H1 (cell line): ENCODE results near the gene AOC1. TPM values are rescaled to one million over a fixed set of nuclear protein-coding genes. Genes with fewer than 3 reads are reported as not detected.

Source experiments
- CTCF ChIA-PET: fragments of 300-600 bp; sonication (Branson Sonifier 250); formaldehyde crosslinking; loops from one replicate; lab custom pipeline; 2021; ENCODE audit not compliant: partially characterized antibody; lab: Charles Lee
- POLR2A ChIA-PET: fragments of 300-600 bp; sonication (Branson Sonifier 250); formaldehyde crosslinking; loops from one replicate; lab custom pipeline; 2021; ENCODE audit warnings: inconsistent platforms; ENCODE audit not compliant: partially characterized antibody; lab: Charles Lee
- DNase-seq, 2 experiments: peaks; one replicate each; pipeline versions ENCODE4 v3.0.0 to v3.0.0-alpha.2; 2010 to 2022; ENCODE audit warnings: low spot score in 2 of 2, low read depth in 1 of 2, mixed read lengths in 1 of 2
- FAIRE-seq: peaks from 2 replicates; lab custom pipeline; 2011; peaks lifted over from hg19 to GRCh38; lab: Jason Lieb, UNC
- H2AFZ ChIP-seq: 2 replicates; pipeline ENCODE4 v1.8.1; 2012; ENCODE audit warnings: low read length, inconsistent platforms
- H2AK5ac ChIP-seq: 2 replicates; pipeline ENCODE4 v1.6.1; 2013; ENCODE audit warnings: low read depth, low read length
- H2BK120ac ChIP-seq: replicated peaks from 2 replicates; pipeline ENCODE3; 2013; ENCODE audit warnings: low read depth, low read length, inconsistent platforms
- H2BK12ac ChIP-seq: 2 replicates; pipeline ENCODE4 v1.6.1; 2013; ENCODE audit warnings: low read depth, low read length
- H2BK15ac ChIP-seq: 2 replicates; pipeline ENCODE4 v1.6.1; 2013; ENCODE audit warnings: low read length
- H2BK20ac ChIP-seq: 2 replicates; pipeline ENCODE4 v1.6.1; 2013; ENCODE audit warnings: low read length
- H2BK5ac ChIP-seq: 2 replicates; pipeline ENCODE4 v1.6.1; 2013; ENCODE audit warnings: low read depth, low read length
- H3K14ac ChIP-seq: 2 replicates; pipeline ENCODE4 v1.6.1; 2013; ENCODE audit warnings: inconsistent platforms; ENCODE audit not compliant: insufficient read length
- H3K18ac ChIP-seq: 2 replicates; pipeline ENCODE4 v1.6.1; 2013; ENCODE audit warnings: low read length; ENCODE audit errors: extremely low read depth
- H3K23ac ChIP-seq: 2 replicates; pipeline ENCODE4 v1.6.1; 2013; ENCODE audit warnings: inconsistent platforms; ENCODE audit not compliant: insufficient read length
- H3K23me2 ChIP-seq: 2 replicates; pipeline ENCODE4 v1.6.1; 2013; ENCODE audit warnings: low read depth, low read length
- H3K27ac ChIP-seq: 2 replicates; pipeline ENCODE4 v1.6.1; 2011; ENCODE audit warnings: low read depth, low read length, inconsistent platforms
- H3K27me3 ChIP-seq, 4 experiments: replicated peaks in 1 of 4; 1 replicate in 1 of 4; 2 replicates in 3 of 4; pipeline versions ENCODE4 v1.6.1 to v1.8.1; 2011 to 2013; ENCODE audit warnings: low read length in 3 of 4, mild to moderate bottlenecking in 3 of 4, inconsistent platforms in 2 of 4, mixed read lengths in 2 of 4, moderate library complexity in 1 of 4; ENCODE audit not compliant: control insufficient read depth in 3 of 4, insufficient read depth in 3 of 4; ENCODE audit errors: extremely low read depth in 1 of 4
- H3K36me3 ChIP-seq, 4 experiments: 2 replicates each; pipeline versions ENCODE4 v1.6.1 to v1.8.1; 2011 to 2013; ENCODE audit warnings: mild to moderate bottlenecking in 4 of 4, low read length in 3 of 4, moderate library complexity in 2 of 4, control low read depth in 1 of 4, inconsistent platforms in 1 of 4; ENCODE audit not compliant: insufficient read depth in 4 of 4, control insufficient read depth in 2 of 4
- H3K4ac ChIP-seq: replicated peaks from 2 replicates; pipeline ENCODE3; 2013; ENCODE audit warnings: low read length, low read depth, mixed read lengths, inconsistent platforms; ENCODE audit not compliant: insufficient read length
- H3K4me1 ChIP-seq, 4 experiments: replicated peaks in 1 of 4; 1 replicate in 1 of 4; 2 replicates in 3 of 4; pipeline versions ENCODE4 v1.6.1 to v1.8.1; 2011 to 2013; ENCODE audit warnings: low read length in 3 of 4, inconsistent platforms in 2 of 4, mixed read lengths in 1 of 4; ENCODE audit not compliant: insufficient read depth in 4 of 4, control insufficient read depth in 3 of 4
- H3K4me2 ChIP-seq, 2 experiments: 2 replicates each; pipeline versions ENCODE4 v1.6.1 to v1.8.1; 2011 to 2013; ENCODE audit warnings: low read depth in 2 of 2, low read length in 2 of 2, control low read depth in 1 of 2, inconsistent platforms in 1 of 2, mild to moderate bottlenecking in 1 of 2; ENCODE audit not compliant: insufficient read depth in 1 of 2
- H3K4me3 ChIP-seq, 4 experiments: fragments of 200-600, 300-600 bp in 1 of 4; sonication (generic), shearing (Covaris generic), sonication (Bioruptor Twin) in 1 of 4; 2 replicates each; pipeline versions ENCODE4 v1.5.1 to v1.8.1; 2011 to 2016; ENCODE audit warnings: low read length in 4 of 4, low read depth in 3 of 4, control low read depth in 2 of 4, inconsistent platforms in 2 of 4, mild to moderate bottlenecking in 2 of 4, mixed read lengths in 1 of 4, moderate library complexity in 1 of 4; ENCODE audit not compliant: insufficient read depth in 2 of 4; ENCODE audit errors: extremely low read depth in 1 of 4
- H3K56ac ChIP-seq: replicated peaks from 2 replicates; pipeline ENCODE3; 2013; ENCODE audit warnings: low read depth, mild to moderate bottlenecking, mixed read lengths, low read length, inconsistent platforms; ENCODE audit not compliant: insufficient read length
- H3K79me1 ChIP-seq: 2 replicates; pipeline ENCODE4 v1.6.1; 2013; ENCODE audit warnings: low read depth, low read length, control low read depth
- H3K79me2 ChIP-seq, 2 experiments: 2 replicates each; pipeline versions ENCODE4 v1.6.1 to v1.8.1; 2012 to 2013; ENCODE audit warnings: low read length in 2 of 2, mild to moderate bottlenecking in 2 of 2, inconsistent platforms in 1 of 2; ENCODE audit not compliant: insufficient read depth in 2 of 2, control insufficient read depth in 1 of 2
- H3K9ac ChIP-seq, 4 experiments: replicated peaks in 1 of 4; 1 replicate in 1 of 4; 2 replicates in 3 of 4; pipeline versions ENCODE4 v1.6.1 to v1.8.1; 2011 to 2013; ENCODE audit warnings: low read depth in 3 of 4, low read length in 3 of 4, control low read depth in 2 of 4, mild to moderate bottlenecking in 2 of 4, moderate library complexity in 2 of 4, inconsistent platforms in 1 of 4; ENCODE audit errors: extremely low read depth in 1 of 4
- H3K9me3 ChIP-seq, 2 experiments: 2 replicates each; pipeline versions ENCODE4 v1.6.1 to v1.8.1; 2012 to 2013; ENCODE audit warnings: mild to moderate bottlenecking in 2 of 2, moderate library complexity in 2 of 2, control low read depth in 1 of 2, inconsistent platforms in 1 of 2, low read depth in 1 of 2, low read length in 1 of 2, mixed read lengths in 1 of 2; ENCODE audit not compliant: insufficient read depth in 2 of 2
- H4K20me1 ChIP-seq, 2 experiments: replicated peaks in 1 of 2; 2 replicates each; pipeline versions ENCODE3 to v1.8.1; 2011 to 2013; ENCODE audit warnings: inconsistent platforms in 2 of 2, low read length in 2 of 2, mild to moderate bottlenecking in 1 of 2; ENCODE audit not compliant: insufficient read depth in 2 of 2, control insufficient read depth in 1 of 2
- H4K5ac ChIP-seq: 2 replicates; pipeline ENCODE4 v1.6.1; 2013; ENCODE audit warnings: low read length, low read depth, mixed read lengths, inconsistent platforms; ENCODE audit not compliant: insufficient read length
- H4K8ac ChIP-seq: 2 replicates; pipeline ENCODE4 v1.8.0; 2013; ENCODE audit warnings: mild to moderate bottlenecking, moderate library complexity, low read length, inconsistent platforms; ENCODE audit not compliant: insufficient read depth; ENCODE audit errors: extremely low read depth
- H4K91ac ChIP-seq: replicated peaks from 2 replicates; pipeline ENCODE3; 2013; ENCODE audit warnings: low read length, mixed read lengths, inconsistent platforms; ENCODE audit not compliant: insufficient read length
- BACH1 ChIP-seq: IDR thresholded peaks from 2 replicates; pipeline ENCODE4 v1.6.1; 2012; ENCODE audit warnings: low read length, improper control_type of control experiment
- KDM5A ChIP-seq: fragments of 200-600 bp; IDR thresholded peaks from 2 replicates; pipeline ENCODE4 v1.7.1; 2012; ENCODE audit warnings: mild to moderate bottlenecking, low read length, inconsistent platforms, mixed read lengths
- SIX5 ChIP-seq: IDR thresholded peaks from 2 replicates; pipeline ENCODE4 v1.6.1; 2011; ENCODE audit warnings: mild to moderate bottlenecking, low read depth, low read length
- SP4 ChIP-seq: IDR thresholded peaks from 2 replicates; pipeline ENCODE4 v1.6.1; 2012; ENCODE audit warnings: low read length, inconsistent platforms
- SRF ChIP-seq: IDR thresholded peaks from 2 replicates; pipeline ENCODE4 v1.6.1; 2011; ENCODE audit warnings: mild to moderate bottlenecking, low read depth, low read length, moderate library complexity
- TAF7 ChIP-seq: optimal IDR thresholded peaks from 2 replicates; pipeline ENCODE3; 2011; ENCODE audit warnings: low read depth, mild to moderate bottlenecking, inconsistent platforms, low read length, moderate library complexity, borderline replicate concordance
- WGBS, 2 experiments: shearing (Covaris generic) in 1 of 2; methylation state at CpG; one replicate each; pipeline versions ENCODE4 v1.1.6 to v1.1.7; 2013 to 2015; ENCODE audit warnings: low lambda C conversion rate in 2 of 2, mixed read lengths in 2 of 2, inconsistent platforms in 1 of 2, low coverage in 1 of 2, missing lambda C conversion rate in 1 of 2; ENCODE audit not compliant: insufficient replicate concordance in 2 of 2, insufficient coverage in 1 of 2, insufficient read length in 1 of 2; ENCODE audit errors: extremely low coverage in 1 of 2, missing lambda C conversion rate in 1 of 2; 5-methylcytosine and 5-hydroxymethylcytosine counted together
- polyA plus RNA-seq, 7 experiments: library from polyadenylated mRNA; depleted of rRNA in 3 of 7; stranded (reverse) in 5 of 7; unstranded in 2 of 7; fragments of >200 nt in 5 of 7; fragments of 200-250 nt in 2 of 7; gene quantifications; 1 replicate in 5 of 7; 2 replicates in 1 of 7; 4 replicates in 1 of 7; pipeline versions ENCODE4 v1.2.1 to v1.2.3, GENCODE V29; 2011 to 2013; ENCODE audit warnings: missing spikeins in 2 of 7, mixed read lengths in 2 of 7
- total RNA-seq: library from RNA; stranded (reverse); fragmentation: NEBNext Ultra II Directional; extraction: Animal tissue kit (Norgen Biotek cat#: 25700); gene quantifications from 2 replicates; pipeline ENCODE4 v1.2.1, GENCODE V29; 2021
- TF ChIP-seq, protein P1 (sequence below): IDR thresholded peaks from 2 replicates; pipeline ENCODE4 v1.6.1; 2012; ENCODE audit warnings: inconsistent platforms
- TF ChIP-seq, protein P2 (sequence below), 3 experiments: IDR thresholded peaks; 1 replicate in 2 of 3; 2 replicates in 1 of 3; pipeline versions ENCODE4 v1.5.1 to v1.6.1; 2011; ENCODE audit warnings: low read length in 3 of 3, mild to moderate bottlenecking in 3 of 3, inconsistent platforms in 2 of 3, low read depth in 1 of 3, moderate library complexity in 1 of 3; ENCODE audit not compliant: insufficient read depth in 1 of 3; ENCODE audit errors: control extremely low read depth in 1 of 3
- TF ChIP-seq, protein P3 (sequence below): IDR thresholded peaks from 2 replicates; pipeline ENCODE4 v1.6.1; 2011; ENCODE audit warnings: low read length, improper control_type of control experiment

AOC1 gene
- total and polyA plus RNA-seq, 2 of the 8 experiments (the other 6 are each of a cell fraction or from before 2014, with no cell fraction given), result 0.15 to 0.17 TPM

DNA sequence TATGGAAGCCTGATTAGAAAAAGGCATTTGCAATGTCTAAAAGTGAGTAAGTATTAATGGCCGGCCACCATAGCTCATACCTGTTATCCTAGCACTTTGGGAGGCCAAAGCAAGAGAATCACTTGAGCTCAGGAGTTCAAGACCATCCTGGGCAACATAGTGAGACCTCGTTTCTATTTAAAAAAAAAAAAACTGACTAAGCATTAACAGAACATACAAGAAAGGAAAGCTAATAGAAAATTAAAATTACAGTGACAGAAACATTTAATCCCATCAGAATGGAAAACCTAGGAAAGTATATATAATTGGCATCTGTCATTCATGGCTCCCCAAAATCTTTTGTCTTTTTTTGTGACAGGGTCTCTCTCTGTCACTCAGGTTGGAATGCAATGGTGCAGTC is 55.9 kb downstream of the AOC1 start:
- H3K23me2 ChIP-seq, result peaks cover 13% of the 10 kb centered on the region; the same call in 1 of the 2 replicates
- no peak for DNase-seq
- H2BK15ac ChIP-seq, result no peak overlapping the region
- H3K36me3 ChIP-seq, result no peaks in the 10 kb centered on the region
- no peak overlapping the region for H4K91ac ChIP-seq
- no peak overlapping the region for H2AK5ac ChIP-seq
- H3K56ac ChIP-seq, result no peak overlapping the region
- no peak overlapping the region for H2AFZ ChIP-seq
- H2BK20ac ChIP-seq, result no peak overlapping the region
- no peak overlapping the region for H3K9ac ChIP-seq
- no peak overlapping the region for H3K27ac ChIP-seq
- no peak overlapping the region for H3K23ac ChIP-seq
- no peak overlapping the region for H3K4ac ChIP-seq
- no peak overlapping the region for H3K4me3 ChIP-seq
- no peak overlapping the region for H4K8ac ChIP-seq
- H3K79me2 ChIP-seq, result no peaks in the 10 kb centered on the region
- H3K9me3 ChIP-seq, result no peaks in the 10 kb centered on the region
- no peak overlapping the region for H3K4me2 ChIP-seq
- 88% methylated on average over 2 of the region's 2 CpGs; no CpG with 5 or more reads in 1 of the 2 experiments for WGBS, 2 experiments
- H2BK120ac ChIP-seq, result no peak overlapping the region
- no peak for TF ChIP-seq SRF
- no peak for TF ChIP-seq KDM5A
- TF ChIP-seq BACH1, result no peak
- no peak for TF ChIP-seq SP4
- TF ChIP-seq, protein P1, sequence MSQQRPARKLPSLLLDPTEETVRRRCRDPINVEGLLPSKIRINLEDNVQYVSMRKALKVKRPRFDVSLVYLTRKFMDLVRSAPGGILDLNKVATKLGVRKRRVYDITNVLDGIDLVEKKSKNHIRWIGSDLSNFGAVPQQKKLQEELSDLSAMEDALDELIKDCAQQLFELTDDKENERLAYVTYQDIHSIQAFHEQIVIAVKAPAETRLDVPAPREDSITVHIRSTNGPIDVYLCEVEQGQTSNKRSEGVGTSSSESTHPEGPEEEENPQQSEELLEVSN, result no peak
- no peak for TF ChIP-seq SIX5
- TF ChIP-seq, protein P2, sequence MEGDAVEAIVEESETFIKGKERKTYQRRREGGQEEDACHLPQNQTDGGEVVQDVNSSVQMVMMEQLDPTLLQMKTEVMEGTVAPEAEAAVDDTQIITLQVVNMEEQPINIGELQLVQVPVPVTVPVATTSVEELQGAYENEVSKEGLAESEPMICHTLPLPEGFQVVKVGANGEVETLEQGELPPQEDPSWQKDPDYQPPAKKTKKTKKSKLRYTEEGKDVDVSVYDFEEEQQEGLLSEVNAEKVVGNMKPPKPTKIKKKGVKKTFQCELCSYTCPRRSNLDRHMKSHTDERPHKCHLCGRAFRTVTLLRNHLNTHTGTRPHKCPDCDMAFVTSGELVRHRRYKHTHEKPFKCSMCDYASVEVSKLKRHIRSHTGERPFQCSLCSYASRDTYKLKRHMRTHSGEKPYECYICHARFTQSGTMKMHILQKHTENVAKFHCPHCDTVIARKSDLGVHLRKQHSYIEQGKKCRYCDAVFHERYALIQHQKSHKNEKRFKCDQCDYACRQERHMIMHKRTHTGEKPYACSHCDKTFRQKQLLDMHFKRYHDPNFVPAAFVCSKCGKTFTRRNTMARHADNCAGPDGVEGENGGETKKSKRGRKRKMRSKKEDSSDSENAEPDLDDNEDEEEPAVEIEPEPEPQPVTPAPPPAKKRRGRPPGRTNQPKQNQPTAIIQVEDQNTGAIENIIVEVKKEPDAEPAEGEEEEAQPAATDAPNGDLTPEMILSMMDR (IDR thresholded peaks at IDR 0.05; ENCODE audit: control extremely low read depth in 1 of 3, insufficient read depth in 1 of 3, low read depth in 1 of 3, low read length in 3 of 3), result no peak
- no peak for TF ChIP-seq TAF7
- TF ChIP-seq, protein P3, sequence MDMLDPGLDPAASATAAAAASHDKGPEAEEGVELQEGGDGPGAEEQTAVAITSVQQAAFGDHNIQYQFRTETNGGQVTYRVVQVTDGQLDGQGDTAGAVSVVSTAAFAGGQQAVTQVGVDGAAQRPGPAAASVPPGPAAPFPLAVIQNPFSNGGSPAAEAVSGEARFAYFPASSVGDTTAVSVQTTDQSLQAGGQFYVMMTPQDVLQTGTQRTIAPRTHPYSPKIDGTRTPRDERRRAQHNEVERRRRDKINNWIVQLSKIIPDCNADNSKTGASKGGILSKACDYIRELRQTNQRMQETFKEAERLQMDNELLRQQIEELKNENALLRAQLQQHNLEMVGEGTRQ, result no peak
- POLR2A ChIA-PET, result interaction anchor here (1.2 kb wide), 1 partner anchor 37 kb away, joined by 3 read pairs; no protein-coding TSS in a partner anchor
- no peaks in the 10 kb centered on the region for H4K20me1 ChIP-seq
- no peak overlapping the region for H2BK12ac ChIP-seq
- peaks cover 0 to 8% (median 0%) of the 10 kb centered on the region in 4 experiments; a peak in 2 of 7 replicates for H3K4me1 ChIP-seq
- FAIRE-seq, result no peak
- no peak overlapping the region for H3K18ac ChIP-seq
- H3K14ac ChIP-seq, result no peak overlapping the region
- H3K27me3 ChIP-seq, result no peaks in the 10 kb centered on the region; a peak in 1 of 7 replicates
- H3K79me1 ChIP-seq, result no peaks in the 10 kb centered on the region
- no peak overlapping the region for H2BK5ac ChIP-seq
- CTCF ChIA-PET, result interaction anchor here (0.6 to 3.6 kb wide), 10 partner anchors 10 to 181 kb away, joined by 3 to 24 read pairs (median 4); no protein-coding TSS in a partner anchor
- H4K5ac ChIP-seq, result no peak overlapping the region
